Measurements from ENCODE around the gene NDUFA11. TPM values are rescaled to one million over a fixed set of nuclear protein-coding genes. Genes with fewer than 3 reads are reported as not detected.
"Not testable (repeated sequence)": the region's sequence is repeated elsewhere in the genome, so short reads cannot be mapped to it uniquely, and the experiment has no call there.

The NDUFA11 gene
- total and polyA plus RNA-seq, 9 of the 15 experiments (the other 6 are each of a cell fraction or from before 2014, with no cell fraction given): 63.3 to 486 (median 274) TPM

DNA sequence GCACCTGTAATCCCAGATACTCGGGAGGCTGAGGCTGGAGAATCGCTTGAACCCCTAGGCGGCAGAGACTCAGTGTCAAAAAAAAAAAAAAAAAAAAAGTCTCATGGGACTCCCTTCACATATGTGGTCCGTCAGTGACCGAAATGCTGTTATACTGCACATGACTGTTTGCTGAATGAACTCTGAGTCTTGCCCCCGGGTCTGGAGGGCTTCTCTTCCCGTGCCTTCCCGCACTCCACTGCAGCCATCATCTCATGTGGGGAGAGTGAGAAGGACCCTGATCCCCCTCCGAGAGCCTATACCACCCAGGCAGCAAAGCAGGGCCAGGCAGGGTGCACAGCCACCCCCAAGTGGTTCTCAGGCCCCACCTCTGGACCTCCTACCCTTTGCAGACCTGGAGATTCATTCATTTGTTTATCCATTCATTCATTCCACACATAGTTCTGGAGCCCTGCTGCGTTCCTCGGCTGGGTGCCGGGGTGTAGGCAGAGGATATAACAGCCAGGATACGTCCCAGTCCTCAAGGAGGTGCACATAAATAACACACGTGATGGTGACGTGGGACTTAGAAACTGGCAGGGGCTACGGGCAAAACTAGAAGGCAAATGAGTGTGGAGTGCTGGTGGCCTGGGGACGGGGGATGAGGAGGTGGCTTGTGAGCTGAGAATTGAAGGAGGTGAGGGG is 14.2 kb downstream of the NDUFA11 start (continued):
- TF ChIP-seq, protein P1, sequence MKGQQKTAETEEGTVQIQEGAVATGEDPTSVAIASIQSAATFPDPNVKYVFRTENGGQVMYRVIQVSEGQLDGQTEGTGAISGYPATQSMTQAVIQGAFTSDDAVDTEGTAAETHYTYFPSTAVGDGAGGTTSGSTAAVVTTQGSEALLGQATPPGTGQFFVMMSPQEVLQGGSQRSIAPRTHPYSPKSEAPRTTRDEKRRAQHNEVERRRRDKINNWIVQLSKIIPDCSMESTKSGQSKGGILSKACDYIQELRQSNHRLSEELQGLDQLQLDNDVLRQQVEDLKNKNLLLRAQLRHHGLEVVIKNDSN (CRISPR knock-in tag; IDR thresholded peaks at IDR 0.05): peak; percentile 45; the same call in 1 of the 2 replicates
- TF ChIP-seq, protein P2, sequence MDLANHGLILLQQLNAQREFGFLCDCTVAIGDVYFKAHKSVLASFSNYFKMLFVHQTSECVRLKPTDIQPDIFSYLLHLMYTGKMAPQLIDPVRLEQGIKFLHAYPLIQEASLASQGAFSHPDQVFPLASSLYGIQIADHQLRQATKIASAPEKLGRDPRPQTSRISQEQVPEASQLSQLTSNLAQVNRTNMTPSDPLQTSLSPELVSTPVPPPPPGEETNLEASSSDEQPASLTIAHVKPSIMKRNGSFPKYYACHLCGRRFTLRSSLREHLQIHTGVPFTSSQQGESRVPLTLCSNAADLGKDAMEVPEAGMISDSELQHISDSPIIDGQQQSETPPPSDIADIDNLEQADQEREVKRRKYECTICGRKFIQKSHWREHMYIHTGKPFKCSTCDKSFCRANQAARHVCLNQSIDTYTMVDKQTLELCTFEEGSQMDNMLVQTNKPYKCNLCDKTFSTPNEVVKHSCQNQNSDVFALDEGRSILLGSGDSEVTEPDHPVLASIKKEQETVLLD (IDR thresholded peaks at IDR 0.05): peak; percentile 20; the same call in 1 of the 2 replicates
- TF ChIP-seq GTF2A2 (tag; IDR thresholded peaks at IDR 0.05) (no peak), BCOR (IDR thresholded peaks at IDR 0.05) (no peak), DACH1 (IDR thresholded peaks at IDR 0.05; ENCODE audit: partially characterized antibody) (no peak)

DNA sequence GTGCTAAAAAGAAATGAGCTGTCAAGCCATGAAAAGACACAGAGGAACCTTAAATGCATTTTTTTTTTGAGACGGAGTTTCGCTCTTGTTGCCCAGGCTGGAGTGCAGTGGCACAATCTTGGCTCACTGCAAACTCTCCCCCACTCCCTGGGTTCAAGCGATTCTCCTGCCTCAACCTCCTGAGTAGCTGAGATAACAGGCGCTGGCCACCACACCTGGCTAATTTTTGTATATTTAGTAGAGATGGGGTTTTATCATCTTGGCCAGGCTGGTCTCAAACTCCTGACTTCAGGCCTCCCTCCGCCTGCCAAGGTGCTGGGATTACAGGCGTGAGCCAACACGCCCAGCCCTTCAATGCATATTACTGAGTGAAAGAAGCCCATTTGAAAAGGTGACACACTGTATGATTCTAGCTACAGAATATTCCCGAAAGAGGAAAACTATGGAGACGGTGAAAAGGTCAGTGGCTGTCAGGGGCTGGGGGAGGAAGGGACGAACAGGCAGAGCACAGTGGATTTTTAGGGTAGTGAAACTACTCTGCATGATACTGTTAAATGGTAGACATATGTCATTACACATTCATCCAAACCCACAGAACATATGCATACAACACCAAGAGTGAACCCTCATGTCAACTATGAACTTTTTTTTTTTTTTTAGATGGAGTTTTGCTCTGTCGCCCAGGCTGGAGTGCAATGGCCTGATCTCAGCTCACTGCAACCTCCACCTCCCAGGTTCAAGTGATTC is 19.4 kb downstream of the NDUFA11 start:
- Histone ChIP-seq H3K4me1 (replicated peaks in 1 of 2; ENCODE audit: control insufficient read depth in 2 of 2, insufficient read depth in 2 of 2, low read length in 2 of 2) (peaks cover 2 to 19% of the 10 kb centered on the region in 2 experiments; a peak in 2 of 5 replicates), H3K27me3 (ENCODE audit: control insufficient read depth in 2 of 2, insufficient read depth in 2 of 2, low read length in 2 of 2) (peaks cover 10 to 27% of the 10 kb centered on the region in 2 experiments; a peak in 4 of 5 replicates), H3K9ac (ENCODE audit: insufficient read depth in 1 of 2, low read depth in 2 of 2, low read length in 2 of 2) (peak overlapping the region in 1 of 2 experiments; percentile 17; a peak in 1 of 4 replicates)
- DNase-seq (ENCODE audit: extremely low read depth in 1 of 4, low spot score in 3 of 4): peak in 1 of 4 experiments; percentile 43
- H2AFZ ChIP-seq (ENCODE audit: low read depth, low read length); H3K4me3 ChIP-seq; H3K4me2 ChIP-seq (ENCODE audit: insufficient read depth, low read length); intact Hi-C loops (cut with micrococcal nuclease); CTCF ChIA-PET (ENCODE audit: low intra/inter-chr PET ratio); BruUV-seq (replicated peaks); H3K9me3 ChIP-seq (replicated peaks; ENCODE audit: control insufficient read depth, insufficient read depth, low read depth, low read length); in situ Hi-C loops (cut with MboI); H4K20me1 ChIP-seq (replicated peaks; ENCODE audit: control insufficient read depth, insufficient read depth, low read length); H3K9me1 ChIP-seq (ENCODE audit: control insufficient read depth, insufficient read depth, low read length); FAIRE-seq; H3K79me2 ChIP-seq (ENCODE audit: control insufficient read depth, insufficient read depth, low read length); ATAC-seq; H3K27ac ChIP-seq (ENCODE audit: extremely low read depth, low read depth, low read length); H3K36me3 ChIP-seq (ENCODE audit: control insufficient read depth, insufficient read depth, low read length); TF ChIP-seq FOXM1 (CRISPR knock-in tag; IDR thresholded peaks at IDR 0.05; ENCODE audit: low read depth): not testable (repeated sequence)
- POLR2A ChIA-PET: interaction anchor here (0.7 to 1.0 kb wide), 3 partner anchors 17 to 112 kb away, joined by 3 to 4 read pairs (median 3); no protein-coding TSS in a partner anchor
- 13% methylated on average over 11 of the region's 11 CpGs for WGBS (ENCODE audit: insufficient coverage, low coverage, missing lambda C conversion rate)
- peak; percentile 88 for TF ChIP-seq TAL1 (IDR thresholded peaks at IDR 0.05)
- TF ChIP-seq CBFA2T2 (conservative IDR thresholded peaks at IDR 0.05): peak; percentile 86
- TF ChIP-seq POLR2AphosphoS5 (IDR thresholded peaks at IDR 0.05; ENCODE audit: control insufficient read depth, insufficient read depth, low read depth, low read length): peak; percentile 47; the same call in 1 of the 2 replicates
- TF ChIP-seq NCOR1 (IDR thresholded peaks at IDR 0.05): peak; percentile 71; the same call in 1 of the 2 replicates
- TF ChIP-seq FOXM1 (IDR thresholded peaks at IDR 0.05; ENCODE audit: low read depth): 0 out of 2 replicates have a peak, but pooled peaks have one; percentile 31
- TF ChIP-seq NFIC (IDR thresholded peaks at IDR 0.05): peak; percentile 49
- TF ChIP-seq MTA2 (IDR thresholded peaks at IDR 0.05; ENCODE audit: low read depth): peak; percentile 70
- TF ChIP-seq TCF3 (CRISPR knock-in tag; IDR thresholded peaks at IDR 0.05): peak; percentile 79
- TF ChIP-seq ARID1B (IDR thresholded peaks at IDR 0.05): peak; percentile 82
- TF ChIP-seq TRIM24 (IDR thresholded peaks at IDR 0.05): peak; percentile 43 to 44; a peak in 3 of 4 replicates
- peak; percentile 73 for TF ChIP-seq PHB2 (IDR thresholded peaks at IDR 0.05; ENCODE audit: low read depth)
- peak; percentile 23 to 33; a peak in 1 of 4 replicates for TF ChIP-seq KDM1A (IDR thresholded peaks at IDR 0.05)
- TF ChIP-seq CBFA2T3 (IDR thresholded peaks at IDR 0.05): peak; percentile 92
- peak; percentile 50; the same call in 1 of the 2 replicates for TF ChIP-seq CC2D1A (IDR thresholded peaks at IDR 0.05)
- 0 out of 2 replicates have a peak, but pooled peaks have one; percentile 34 for TF ChIP-seq DPF2 (IDR thresholded peaks at IDR 0.05)

Data from K562 (cell line).